Kidney epithelial cell (primary cell): ENCODE measurements around the gene NDUFAF2. TPM values are rescaled to one million over a fixed set of nuclear protein-coding genes. Genes with fewer than 3 reads are reported as not detected.

ENCODE experiments used
- DNase-seq: peaks from one replicate; pipeline ENCODE4 v3.0.0-alpha.2; 2010; ENCODE audit warnings: low read depth
- H3K27me3 ChIP-seq: 2 replicates; pipeline ENCODE4 v1.6.0; 2011; ENCODE audit warnings: low read length; ENCODE audit not compliant: control insufficient read depth, insufficient read depth
- H3K36me3 ChIP-seq: 2 replicates; pipeline ENCODE4 v1.5.1; 2011; ENCODE audit warnings: low read length; ENCODE audit not compliant: control insufficient read depth, insufficient read depth
- H3K4me3 ChIP-seq: 2 replicates; pipeline ENCODE4 v1.5.1; 2011; ENCODE audit warnings: low read depth, mild to moderate bottlenecking, control low read depth, low read length
- CTCF ChIP-seq: IDR thresholded peaks from 2 replicates; pipeline ENCODE4 v1.5.1; 2011; ENCODE audit warnings: mild to moderate bottlenecking, moderate library complexity, low read length, control low read depth, inconsistent platforms; ENCODE audit not compliant: insufficient read depth, poor library complexity, severe bottlenecking
- total RNA-seq: library from RNA; depleted of rRNA; stranded (reverse); fragments of >200 nt; gene quantifications from 2 replicates; pipeline ENCODE4 v1.2.3, GENCODE V29; 2015

NDUFAF2 gene
- total RNA-seq, 1 donor from 2014 or later: 49.0 TPM

DNA sequence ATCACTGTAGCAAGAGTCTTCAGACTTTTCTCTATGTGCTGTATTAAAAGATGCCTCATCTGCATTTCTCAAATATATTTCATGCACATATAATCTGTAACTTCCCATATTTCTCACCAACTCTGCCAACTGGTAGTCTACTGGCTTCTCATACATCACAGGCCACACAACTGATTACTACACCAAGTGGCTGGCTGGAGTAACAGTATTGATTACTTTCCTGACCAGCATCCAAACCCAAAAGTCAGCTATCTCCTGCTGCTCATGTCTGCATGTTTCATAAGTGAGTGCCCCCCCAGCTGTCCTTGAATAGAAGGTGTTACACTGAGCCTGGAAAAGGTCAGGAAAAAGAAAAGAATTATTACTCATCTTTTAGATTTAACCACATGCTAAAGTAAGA lies 17.6 kb upstream of the NDUFAF2 start:
- Histone ChIP-seq H3K27me3 (no peaks in the 10 kb centered on the region), H3K4me3 (no peak overlapping the region), H3K36me3 (no peaks in the 10 kb centered on the region)
- TF ChIP-seq CTCF: no peak
- DNase-seq: no peak

DNA sequence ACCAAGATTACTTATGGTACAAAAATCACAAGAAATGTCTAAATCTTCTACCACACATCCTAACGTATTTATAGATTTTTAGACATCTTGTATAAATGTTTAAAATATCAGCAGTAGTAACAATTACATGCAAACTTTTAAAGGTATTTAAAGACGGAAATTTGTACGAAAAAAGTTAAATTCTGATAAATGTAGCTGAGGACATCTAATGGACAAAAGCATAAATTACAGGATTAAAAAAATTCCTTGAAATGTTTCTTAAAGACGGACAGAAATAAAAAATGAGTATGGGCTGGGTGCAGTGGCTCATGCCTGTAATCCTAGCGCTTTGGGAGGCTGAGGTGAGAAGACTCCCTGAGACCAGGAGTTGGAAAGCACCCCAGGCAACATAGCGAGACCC lies 16.0 kb upstream of the NDUFAF2 start:
- no peak for DNase-seq

GRCh38 chr5:60943624-60944023 lies 1.4 kb upstream of the NDUFAF2 start:
- no peak for DNase-seq
- TF ChIP-seq CTCF: no peak
- H3K27me3 ChIP-seq: no peaks in the 10 kb centered on the region
- H3K4me3 ChIP-seq: no peak overlapping the region
- H3K36me3 ChIP-seq: no peaks in the 10 kb centered on the region

More for the DNA sequence above, 16.0 kb upstream of the NDUFAF2 start:
- H3K4me3 ChIP-seq: no peak overlapping the region
- no peaks in the 10 kb centered on the region for H3K27me3 ChIP-seq
- no peaks in the 10 kb centered on the region for H3K36me3 ChIP-seq
- TF ChIP-seq CTCF: peak; percentile 15

- no peak for DNase-seq
- Histone ChIP-seq H3K36me3 (no peaks in the 10 kb centered on the region), H3K4me3 (peak overlapping the region; percentile 92), H3K27me3 (no peaks in the 10 kb centered on the region)
- TF ChIP-seq CTCF: no peak
Observed at GRCh38 chr5:60945813-60946187, 795 bp downstream of the NDUFAF2 start.

DNA sequence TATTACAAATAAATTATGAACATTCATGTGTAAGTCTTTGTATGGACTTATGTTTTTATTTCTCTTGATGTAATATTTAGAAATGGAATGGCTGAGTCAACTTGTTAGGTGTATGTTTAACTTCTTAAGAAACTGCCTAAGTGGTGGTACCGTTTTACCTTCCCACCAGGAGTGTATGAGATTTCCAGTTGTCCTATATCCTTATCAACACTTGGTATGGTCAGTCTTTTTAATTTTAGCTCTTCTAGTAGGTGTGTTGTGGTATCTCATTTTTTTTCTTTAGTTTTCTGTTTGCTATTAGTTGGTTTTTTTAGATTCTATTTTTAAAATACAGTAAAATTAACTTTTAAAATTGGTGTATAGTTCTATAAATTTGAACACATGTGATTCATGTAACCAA lies 3.7 kb downstream of the NDUFAF2 start:
- H3K36me3 ChIP-seq: no peaks in the 10 kb centered on the region
- no peak for DNase-seq
- H3K27me3 ChIP-seq: no peaks in the 10 kb centered on the region
- no peak overlapping the region for H3K4me3 ChIP-seq
- no peak for TF ChIP-seq CTCF

- no peaks in the 10 kb centered on the region for H3K27me3 ChIP-seq
- no peak overlapping the region for H3K4me3 ChIP-seq
- H3K36me3 ChIP-seq: no peaks in the 10 kb centered on the region
- no peak for DNase-seq
- no peak for TF ChIP-seq CTCF
Observed at GRCh38 chr5:60955239-60955638, 10.2 kb downstream of the NDUFAF2 start.
